Stomach (tissue), 4 donors: ENCODE results near the gene SPTBN2.

Experiments used
- CTCF ChIP-seq, 7 experiments: fragments of 450-650 bp in 4 of 7; fragments of 200-600 bp in 3 of 7; sonication (generic) in 3 of 7; IDR thresholded peaks; one replicate each; pipeline ENCODE4 v1.5.1; 2016 to 2019; ENCODE audit warnings: antibody characterized with exemption in 7 of 7, control low read depth in 2 of 7, mild to moderate bottlenecking in 1 of 7
- EP300 ChIP-seq: sonication (generic); formaldehyde crosslinking; IDR thresholded peaks from one replicate; pipeline ENCODE4 v1.6.1; 2017; ENCODE audit warnings: antibody characterized with exemption
- POLR2AphosphoS5 ChIP-seq, 3 donors: sonication (generic); formaldehyde crosslinking; IDR thresholded peaks; one replicate each; pipeline ENCODE4 v1.6.1; 2016; ENCODE audit warnings: antibody characterized with exemption in 3 of 3

GRCh38 chr11:66659763-66660162 is 69.3 kb downstream of the SPTBN2 start:
- no peak for TF ChIP-seq CTCF (IDR thresholded peaks at IDR 0.05)
- no peak for TF ChIP-seq EP300
- TF ChIP-seq POLR2AphosphoS5 (IDR thresholded peaks at IDR 0.05) = no peak
